H1 (cell line): ENCODE measurements around the gene PDE4D. TPM values are rescaled to one million over a fixed set of nuclear protein-coding genes. Genes with fewer than 3 reads are reported as not detected.

Experiments
- YY1 ChIP-seq: IDR thresholded peaks from 2 replicates; pipeline ENCODE4 v1.6.1; 2011; ENCODE audit warnings: low read depth, mild to moderate bottlenecking, low read length
- polyA plus RNA-seq, 7 experiments: library from polyadenylated mRNA; depleted of rRNA in 3 of 7; stranded (reverse) in 5 of 7; unstranded in 2 of 7; fragments of >200 nt in 5 of 7; fragments of 200-250 nt in 2 of 7; gene quantifications; 1 replicate in 5 of 7; 2 replicates in 1 of 7; 4 replicates in 1 of 7; pipeline versions ENCODE4 v1.2.1 to v1.2.3, GENCODE V29; 2011 to 2013; ENCODE audit warnings: missing spikeins in 2 of 7, mixed read lengths in 2 of 7
- total RNA-seq: library from RNA; stranded (reverse); fragmentation: NEBNext Ultra II Directional; extraction: Animal tissue kit (Norgen Biotek cat#: 25700); gene quantifications from 2 replicates; pipeline ENCODE4 v1.2.1, GENCODE V29; 2021

PDE4D gene
- total and polyA plus RNA-seq, 2 of the 8 experiments (the other 6 are each of a cell fraction or from before 2014, with no cell fraction given), result 2.3 to 3.7 TPM

DNA sequence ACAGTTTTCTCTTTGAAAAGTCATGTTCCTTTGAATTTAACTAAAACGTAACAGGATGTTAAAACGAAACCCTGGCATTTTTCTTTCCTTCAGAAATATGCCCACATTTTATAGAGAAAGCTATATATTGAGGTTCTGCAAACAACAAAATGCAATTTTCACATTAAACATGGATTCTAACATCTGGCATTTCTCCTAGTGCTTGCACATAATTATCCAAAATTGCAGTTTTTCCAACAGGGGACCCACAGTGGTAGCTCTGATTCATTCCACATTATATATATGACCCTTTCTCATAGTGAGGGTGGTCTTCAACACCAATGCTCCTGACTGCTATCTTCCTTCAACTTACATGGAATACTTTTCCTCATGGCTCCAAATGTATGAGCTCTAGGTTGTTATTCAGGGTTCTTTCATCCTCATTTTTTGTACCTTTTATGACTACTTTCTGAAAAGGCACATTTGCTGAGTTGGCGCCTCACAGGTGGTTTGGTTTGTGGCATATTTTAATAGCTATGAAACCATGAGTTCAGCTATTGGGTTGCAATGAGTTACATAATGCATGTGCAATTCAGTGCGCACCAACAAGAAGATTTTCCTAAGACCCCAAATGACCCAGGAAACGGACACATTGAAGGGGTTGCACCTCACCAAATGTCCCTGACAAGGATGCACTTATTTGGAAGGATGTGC is 758.9 kb downstream of the PDE4D start (continued):
- TF ChIP-seq YY1, result no peak
